Endothelial cell (in vitro differentiated cells): Measurements from ENCODE around the gene LHX2. TPM values are rescaled to one million over a fixed set of nuclear protein-coding genes. Genes with fewer than 3 reads are reported as not detected.

Source experiments
- DNase-seq: peaks from one replicate; pipeline ENCODE4 v3.0.0; 2021; ENCODE audit warnings: low spot score
- H3K27ac Mint-ChIP-seq: one replicate; pipeline ENCODE4 v1.8.0; 2021; ENCODE audit warnings: mixed read lengths, inconsistent platforms; ENCODE audit not compliant: unreplicated experiment
- H3K27me3 Mint-ChIP-seq: one replicate; pipeline ENCODE4 v1.8.0; 2021; ENCODE audit warnings: mild to moderate bottlenecking, moderate library complexity, mixed read lengths, inconsistent platforms; ENCODE audit not compliant: unreplicated experiment
- H3K36me3 Mint-ChIP-seq: one replicate; pipeline ENCODE4 v1.8.0; 2021; ENCODE audit warnings: mild to moderate bottlenecking, low read depth, mixed read lengths, inconsistent platforms; ENCODE audit not compliant: unreplicated experiment
- H3K4me1 Mint-ChIP-seq: one replicate; pipeline ENCODE4 v1.8.0; 2021; ENCODE audit warnings: mild to moderate bottlenecking, mixed read lengths, inconsistent platforms; ENCODE audit not compliant: unreplicated experiment
- H3K4me3 Mint-ChIP-seq: one replicate; pipeline ENCODE4 v1.8.0; 2021; ENCODE audit warnings: mild to moderate bottlenecking, mixed read lengths, inconsistent platforms; ENCODE audit not compliant: unreplicated experiment
- H3K9me3 Mint-ChIP-seq: one replicate; pipeline ENCODE4 v1.8.0; 2021; ENCODE audit warnings: mixed read lengths, inconsistent platforms; ENCODE audit not compliant: unreplicated experiment
- total RNA-seq: library from RNA; stranded (reverse); fragmentation: NEBNext Ultra II Directional; extraction: Animal tissue kit (Norgen Biotek cat#: 25700); gene quantifications from one replicate; pipeline ENCODE4 v1.2.1, GENCODE V29; 2021; ENCODE audit not compliant: unreplicated experiment
- TF ChIP-seq, protein P1 (sequence below): fragments of 200-600 bp; sonication (generic); IDR thresholded peaks from one replicate; pipeline ENCODE4 v1.5.0; 2021; ENCODE audit warnings: antibody characterized with exemption; ENCODE audit not compliant: unreplicated experiment

LHX2 gene
- total RNA-seq, 1 donor from 2014 or later = not detected

DNA sequence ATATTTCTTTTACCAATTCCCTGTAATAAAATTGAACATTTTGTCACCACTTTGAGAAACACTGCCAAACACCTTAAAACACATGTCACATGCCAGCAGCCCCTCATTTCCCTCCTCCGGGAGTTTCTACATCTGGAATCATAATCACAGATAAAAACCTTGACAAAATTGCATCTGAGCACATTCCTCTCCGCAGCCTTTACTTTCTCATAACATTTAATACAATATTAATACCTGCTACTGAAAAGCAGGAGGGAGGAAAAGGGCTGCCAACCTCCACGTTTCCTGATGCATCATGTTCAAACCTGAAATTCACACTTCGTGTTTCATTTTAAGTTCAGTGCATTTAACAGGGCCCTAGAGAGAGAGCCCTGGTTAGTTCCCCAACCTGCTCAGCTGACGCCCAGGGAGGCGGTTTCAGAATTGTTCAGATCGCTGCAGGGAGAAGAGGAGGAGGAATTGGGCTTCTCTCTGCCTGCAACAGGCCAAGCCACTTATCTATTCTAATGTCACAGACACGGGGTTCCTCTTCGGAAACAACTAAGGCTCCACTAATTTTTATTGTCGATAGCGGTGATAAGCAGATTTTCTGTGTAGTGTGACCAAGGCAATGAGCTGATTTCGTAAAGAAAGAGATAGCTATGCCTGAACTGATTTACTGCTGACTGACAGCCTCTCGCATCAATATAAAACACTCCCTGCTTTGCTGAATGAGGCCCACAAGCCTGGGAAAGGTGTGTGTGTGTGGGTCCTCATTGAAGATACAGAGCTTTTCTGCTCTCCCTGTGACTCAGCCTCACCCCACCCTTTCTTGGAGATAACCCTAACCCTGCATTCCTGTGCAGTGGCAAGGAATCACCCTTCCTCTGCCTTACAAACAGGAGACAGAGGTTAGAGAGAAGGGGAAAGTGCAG, 4.9 kb upstream of the LHX2 start:
- H3K27me3 Mint-ChIP-seq = peaks cover 54% of the 10 kb centered on the region
- TF ChIP-seq, protein P1, sequence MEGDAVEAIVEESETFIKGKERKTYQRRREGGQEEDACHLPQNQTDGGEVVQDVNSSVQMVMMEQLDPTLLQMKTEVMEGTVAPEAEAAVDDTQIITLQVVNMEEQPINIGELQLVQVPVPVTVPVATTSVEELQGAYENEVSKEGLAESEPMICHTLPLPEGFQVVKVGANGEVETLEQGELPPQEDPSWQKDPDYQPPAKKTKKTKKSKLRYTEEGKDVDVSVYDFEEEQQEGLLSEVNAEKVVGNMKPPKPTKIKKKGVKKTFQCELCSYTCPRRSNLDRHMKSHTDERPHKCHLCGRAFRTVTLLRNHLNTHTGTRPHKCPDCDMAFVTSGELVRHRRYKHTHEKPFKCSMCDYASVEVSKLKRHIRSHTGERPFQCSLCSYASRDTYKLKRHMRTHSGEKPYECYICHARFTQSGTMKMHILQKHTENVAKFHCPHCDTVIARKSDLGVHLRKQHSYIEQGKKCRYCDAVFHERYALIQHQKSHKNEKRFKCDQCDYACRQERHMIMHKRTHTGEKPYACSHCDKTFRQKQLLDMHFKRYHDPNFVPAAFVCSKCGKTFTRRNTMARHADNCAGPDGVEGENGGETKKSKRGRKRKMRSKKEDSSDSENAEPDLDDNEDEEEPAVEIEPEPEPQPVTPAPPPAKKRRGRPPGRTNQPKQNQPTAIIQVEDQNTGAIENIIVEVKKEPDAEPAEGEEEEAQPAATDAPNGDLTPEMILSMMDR = no peak
- no peak overlapping the region for H3K4me3 Mint-ChIP-seq
- DNase-seq = no peak
- H3K4me1 Mint-ChIP-seq = peaks cover 23% of the 10 kb centered on the region
- H3K36me3 Mint-ChIP-seq = peaks cover 12% of the 10 kb centered on the region
- no peak overlapping the region for H3K27ac Mint-ChIP-seq
- H3K9me3 Mint-ChIP-seq = no peaks in the 10 kb centered on the region

- H3K36me3 Mint-ChIP-seq = peaks cover 12% of the 10 kb centered on the region
- peaks cover 23% of the 10 kb centered on the region for H3K4me1 Mint-ChIP-seq
- TF ChIP-seq, protein P1 = no peak
- no peak for DNase-seq
- H3K27ac Mint-ChIP-seq = peak overlapping the region; percentile 9
- H3K27me3 Mint-ChIP-seq = peaks cover 49% of the 10 kb centered on the region
- no peaks in the 10 kb centered on the region for H3K9me3 Mint-ChIP-seq
- H3K4me3 Mint-ChIP-seq = peak overlapping the region; percentile 64
Measured at GRCh38 chr9:124007565-124008302, 3.8 kb upstream of the LHX2 start.

DNA sequence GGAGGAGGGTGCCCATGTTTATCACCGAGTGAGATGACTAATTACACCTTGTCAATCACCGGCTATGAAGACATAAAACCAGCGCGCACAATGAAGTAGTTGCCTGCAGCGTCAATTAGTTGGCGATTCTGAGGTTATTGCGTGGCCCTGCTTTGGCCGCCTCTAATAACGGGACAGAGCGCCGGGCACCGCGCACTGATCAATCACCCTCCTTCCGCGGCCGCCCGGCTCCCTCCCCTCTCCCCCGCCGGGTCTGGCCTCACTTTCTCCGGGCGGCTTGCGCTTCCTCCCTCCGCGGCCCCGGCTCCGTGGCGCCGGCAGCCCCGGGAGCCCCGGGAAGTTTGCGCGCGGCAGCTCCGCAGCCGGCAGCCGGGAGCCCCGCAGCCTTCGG, 3.3 kb upstream of the LHX2 start:
- peak; percentile 36 for DNase-seq
- H3K27me3 Mint-ChIP-seq = peaks cover 49% of the 10 kb centered on the region
- no peaks in the 10 kb centered on the region for H3K9me3 Mint-ChIP-seq
- peaks cover 23% of the 10 kb centered on the region for H3K4me1 Mint-ChIP-seq
- peaks cover 12% of the 10 kb centered on the region for H3K36me3 Mint-ChIP-seq
- TF ChIP-seq, protein P1 = no peak
- peak overlapping the region; percentile 64 for H3K4me3 Mint-ChIP-seq
- peak overlapping the region; percentile 9 for H3K27ac Mint-ChIP-seq

- Mint-ChIP-seq H3K9me3 (no peaks in the 10 kb centered on the region), H3K4me1 (peaks cover 19% of the 10 kb centered on the region), H3K27me3 (peaks cover 47% of the 10 kb centered on the region), H3K4me3 (peak overlapping the region; percentile 62), H3K27ac (no peak overlapping the region), H3K36me3 (peaks cover 12% of the 10 kb centered on the region)
- DNase-seq = no peak
- TF ChIP-seq, protein P1 = no peak
Measured at GRCh38 chr9:124008694-124009530, 2.7 kb upstream of the LHX2 start.
